Subcutaneous abdominal adipose tissue (tissue), 5 donors: ENCODE data around the gene TWSG1.
"Not testable (repeated sequence)": the region's sequence is repeated elsewhere in the genome, so short reads cannot be mapped to it uniquely, and the experiment has no call there.

ENCODE experiments used
- H3K27ac ChIP-seq: one replicate; pipeline ENCODE4 v1.7.0; 2013; ENCODE audit warnings: low read depth, mild to moderate bottlenecking, inconsistent platforms, low read length, moderate library complexity
- H3K27me3 ChIP-seq, 5 donors: one replicate each; pipeline ENCODE4 v1.7.0; 2013; ENCODE audit warnings: low read length in 5 of 5, inconsistent platforms in 1 of 5; ENCODE audit not compliant: control insufficient read depth in 5 of 5, insufficient read depth in 4 of 5
- H3K36me3 ChIP-seq, 5 donors: one replicate each; pipeline ENCODE4 v1.7.0; 2013; ENCODE audit warnings: low read length in 5 of 5; ENCODE audit not compliant: control insufficient read depth in 5 of 5, insufficient read depth in 5 of 5
- H3K4me1 ChIP-seq, 5 donors: one replicate each; pipeline ENCODE4 v1.7.0; 2013; ENCODE audit warnings: low read length in 5 of 5, mild to moderate bottlenecking in 3 of 5, moderate library complexity in 1 of 5; ENCODE audit not compliant: control insufficient read depth in 5 of 5, insufficient read depth in 5 of 5
- H3K4me3 ChIP-seq, 5 donors: one replicate each; pipeline ENCODE4 v1.7.0; 2013; ENCODE audit warnings: low read length in 5 of 5, low read depth in 1 of 5
- H3K9ac ChIP-seq, 5 donors: one replicate each; pipeline ENCODE4 v1.7.0; 2013; ENCODE audit warnings: low read length in 5 of 5, mild to moderate bottlenecking in 4 of 5, moderate library complexity in 3 of 5
- H3K9me3 ChIP-seq, 5 donors: one replicate each; pipeline ENCODE4 v1.7.0; 2013; ENCODE audit warnings: low read length in 5 of 5; ENCODE audit not compliant: control insufficient read depth in 5 of 5
- donor health status: healthy.
- donor health status: healthy.
- donor health status: healthy.
- donor health status: healthy.
- donor health status: healthy.

TWSG1 gene

DNA sequence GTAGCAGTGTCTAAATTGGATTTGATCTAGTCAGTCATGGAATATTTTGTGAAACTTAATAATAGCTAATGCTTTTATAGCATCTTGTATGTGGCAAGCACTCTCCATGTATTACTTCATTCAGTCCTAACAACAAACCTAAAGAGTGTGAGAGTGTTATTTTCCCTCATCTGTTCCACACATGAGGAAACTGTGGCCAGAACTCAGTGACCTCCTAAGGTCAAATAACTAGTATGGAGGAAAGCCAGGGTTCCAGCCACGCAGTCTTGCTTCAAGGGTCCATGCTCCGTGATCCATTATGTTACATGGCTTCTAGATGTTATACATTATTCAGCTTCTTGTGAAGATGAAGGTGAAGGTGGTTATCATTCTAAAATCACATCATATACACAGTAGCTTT is 45.5 kb downstream of the TWSG1 start:
- H3K4me3 ChIP-seq, result no peak overlapping the region
- peaks cover 0 to 3% (median 0%) of the 10 kb centered on the region in 5 donors for H3K4me1 ChIP-seq
- no peak overlapping the region for H3K9ac ChIP-seq
- H3K27ac ChIP-seq, result no peak overlapping the region
- no peaks in the 10 kb centered on the region for H3K27me3 ChIP-seq
- H3K9me3 ChIP-seq, result no peaks in the 10 kb centered on the region
- H3K36me3 ChIP-seq, result no peaks in the 10 kb centered on the region

DNA sequence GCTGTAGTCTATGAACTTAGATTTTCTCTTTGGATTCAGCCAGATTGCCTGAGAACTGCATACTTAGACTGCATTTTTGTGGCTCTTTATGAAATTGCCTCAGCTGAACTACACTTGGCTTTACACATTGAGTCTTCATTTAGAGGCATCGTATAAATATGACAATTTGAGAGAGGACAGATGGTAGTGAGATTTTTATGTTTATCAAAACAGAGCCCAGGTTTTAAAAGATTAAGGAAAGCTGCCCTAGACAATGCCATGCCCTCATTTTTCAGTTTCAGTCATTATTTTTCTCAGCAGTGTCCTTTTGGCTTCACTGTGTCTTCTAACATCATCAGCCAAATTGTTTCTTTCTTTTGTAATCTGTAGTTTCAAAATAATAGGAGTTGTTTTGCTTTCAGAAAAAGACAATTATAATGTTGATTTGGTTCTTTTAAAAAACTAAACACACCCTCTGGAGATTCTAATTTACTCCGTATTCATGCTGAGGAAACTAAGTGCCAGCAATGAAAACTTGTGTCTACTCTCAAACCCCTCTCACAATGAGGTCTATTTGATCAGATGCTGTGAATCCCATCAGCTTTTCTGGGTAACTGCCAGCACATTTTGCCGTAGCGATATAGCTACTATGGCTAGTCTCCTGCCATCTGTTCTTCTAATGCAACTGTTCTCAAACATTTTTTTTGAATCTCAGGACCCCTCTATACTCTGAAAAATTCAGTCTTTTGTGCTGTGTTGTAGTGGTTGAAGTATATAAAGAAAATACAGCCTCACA is 46.2 kb downstream of the TWSG1 start:
- H3K9me3 ChIP-seq, result no peaks in the 10 kb centered on the region
- peaks cover 0 to 3% (median 0%) of the 10 kb centered on the region in 5 donors for H3K4me1 ChIP-seq
- no peaks in the 10 kb centered on the region for H3K27me3 ChIP-seq
- H3K4me3 ChIP-seq, result no peak overlapping the region
- H3K36me3 ChIP-seq, result no peaks in the 10 kb centered on the region
- H3K27ac ChIP-seq, result no peak overlapping the region
- H3K9ac ChIP-seq, result peak overlapping the region in 1 of 5 donors; percentile 35

DNA sequence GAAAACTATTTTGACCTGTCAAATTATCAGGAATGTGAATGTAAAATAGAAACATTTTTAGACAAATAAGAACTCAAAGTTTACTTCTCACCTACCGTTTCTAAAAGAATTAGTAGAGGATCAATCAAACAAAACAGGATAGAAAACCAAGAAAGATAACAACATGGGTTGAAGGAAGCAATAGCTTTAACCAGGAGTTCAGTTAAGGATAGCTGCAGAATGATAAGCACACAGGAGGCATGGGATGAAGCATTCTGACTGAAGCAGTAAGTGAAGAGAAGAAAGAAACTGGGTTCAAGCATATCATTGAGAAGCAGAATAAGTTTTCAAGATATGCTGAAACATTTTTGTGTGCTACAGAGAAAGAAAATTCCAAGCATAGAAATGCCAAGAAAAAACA is 52.3 kb downstream of the TWSG1 start:
- Histone ChIP-seq H3K36me3 (peaks cover 0 to 4% (median 0%) of the 10 kb centered on the region in 5 donors), H3K9ac (no peak overlapping the region), H3K27ac (no peak overlapping the region), H3K9me3 (peaks cover 0 to 4% (median 0%) of the 10 kb centered on the region in 5 donors), H3K4me3 (no peak overlapping the region), H3K27me3 (no peaks in the 10 kb centered on the region), H3K4me1 (no peaks in the 10 kb centered on the region)

DNA sequence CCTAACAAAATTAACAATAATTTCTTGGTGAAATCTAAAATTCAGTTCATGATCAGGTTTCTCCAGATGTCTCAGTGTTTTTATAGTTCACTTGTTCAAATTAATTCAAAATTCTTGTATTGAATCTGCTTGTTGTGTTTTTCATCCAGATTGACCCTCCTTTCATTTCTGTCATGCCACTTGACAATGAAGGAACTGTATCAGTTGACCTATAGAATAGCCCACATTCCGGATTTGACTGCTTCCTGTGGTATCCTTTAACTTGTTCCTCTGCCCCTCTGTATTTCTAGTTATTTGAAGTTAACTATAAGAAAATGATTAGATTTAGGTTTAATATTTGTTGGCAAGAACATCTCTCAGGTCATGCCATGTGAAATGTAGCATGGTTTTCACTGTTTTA is 53.3 kb downstream of the TWSG1 start:
- peaks cover 0 to 7% (median 0%) of the 10 kb centered on the region in 5 donors for H3K9me3 ChIP-seq
- H3K4me1 ChIP-seq, result no peaks in the 10 kb centered on the region
- H3K36me3 ChIP-seq, result peaks cover 0 to 4% (median 0%) of the 10 kb centered on the region in 5 donors
- no peak overlapping the region for H3K9ac ChIP-seq
- no peak overlapping the region for H3K27ac ChIP-seq
- no peak overlapping the region for H3K4me3 ChIP-seq
- H3K27me3 ChIP-seq, result no peaks in the 10 kb centered on the region

DNA sequence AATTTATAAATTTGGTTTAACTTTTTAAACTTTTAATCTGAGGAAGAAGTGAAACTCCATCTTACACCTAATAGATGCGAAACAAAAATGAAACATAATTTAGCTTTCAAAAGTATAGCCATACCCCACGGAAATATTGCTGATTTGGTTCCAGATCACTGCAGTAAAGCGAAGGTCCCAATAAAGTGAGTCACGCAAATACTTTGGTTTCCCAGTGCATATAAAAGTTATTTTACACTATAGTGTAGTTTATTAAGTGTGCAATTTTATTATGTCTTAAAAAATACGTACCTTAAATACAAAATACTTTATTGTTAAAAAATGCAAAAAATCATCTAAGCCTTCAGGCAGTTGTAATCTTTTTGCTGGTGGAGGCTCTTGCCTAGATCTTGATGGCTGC is 55.1 kb downstream of the TWSG1 start:
- Histone ChIP-seq H3K9ac (no peak overlapping the region), H3K4me1 (no peaks in the 10 kb centered on the region), H3K27me3 (no peaks in the 10 kb centered on the region), H3K9me3 (peaks cover 0 to 7% (median 0%) of the 10 kb centered on the region in 5 donors), H3K4me3 (no peak overlapping the region), H3K36me3 (peaks cover 0 to 4% (median 0%) of the 10 kb centered on the region in 5 donors), H3K27ac (no peak overlapping the region)

DNA sequence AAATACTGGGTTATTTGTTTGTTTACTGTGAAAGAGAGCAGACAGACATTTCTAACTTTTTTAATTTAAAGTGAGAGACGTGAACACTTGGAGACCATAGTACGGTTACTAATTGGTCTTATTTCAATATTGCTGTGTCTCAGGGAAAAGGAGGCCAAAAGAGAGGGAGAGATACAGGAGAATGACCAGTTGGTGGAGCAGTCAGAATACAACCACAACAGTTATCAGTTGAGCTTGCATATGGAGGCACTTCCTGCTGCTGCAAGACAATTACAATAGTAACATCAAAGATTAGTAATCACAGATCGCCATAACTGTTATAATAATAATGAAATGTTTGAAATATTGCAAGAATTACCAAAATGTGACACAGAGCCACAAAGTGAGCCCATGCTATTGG is 58.2 kb downstream of the TWSG1 start:
- peaks cover 0 to 8% (median 6%) of the 10 kb centered on the region in 5 donors for H3K36me3 ChIP-seq
- no peak overlapping the region for H3K9ac ChIP-seq
- no peaks in the 10 kb centered on the region for H3K4me1 ChIP-seq
- no peak overlapping the region for H3K27ac ChIP-seq
- no peaks in the 10 kb centered on the region for H3K27me3 ChIP-seq
- H3K9me3 ChIP-seq, result peaks cover 0 to 7% (median 0%) of the 10 kb centered on the region in 5 donors
- H3K4me3 ChIP-seq, result no peak overlapping the region

DNA sequence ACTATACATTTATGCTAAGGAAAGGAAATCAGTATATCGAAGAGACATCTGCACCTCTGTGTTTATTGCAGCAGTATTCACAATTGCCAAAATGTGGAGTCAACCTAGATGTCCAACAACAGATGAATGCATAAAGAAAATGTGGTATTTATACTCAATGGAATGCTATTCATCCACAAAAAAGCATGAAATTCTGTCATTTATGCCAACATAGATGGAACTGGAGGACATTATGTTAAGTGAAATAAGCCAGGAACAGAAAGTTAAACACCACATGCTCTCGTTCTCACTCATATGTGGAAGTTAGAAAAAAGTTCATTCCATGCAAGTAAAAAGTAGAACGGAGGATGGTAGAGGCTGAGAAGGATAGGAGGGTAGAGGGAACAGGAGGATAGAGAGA is 59.5 kb downstream of the TWSG1 start:
- Histone ChIP-seq H3K9ac (no peak overlapping the region), H3K27me3 (no peaks in the 10 kb centered on the region), H3K9me3 (peaks cover 0 to 7% (median 0%) of the 10 kb centered on the region in 5 donors), H3K27ac (no peak overlapping the region), H3K4me3 (no peak overlapping the region), H3K36me3 (peaks cover 0 to 8% (median 6%) of the 10 kb centered on the region in 5 donors), H3K4me1 (no peaks in the 10 kb centered on the region)

DNA sequence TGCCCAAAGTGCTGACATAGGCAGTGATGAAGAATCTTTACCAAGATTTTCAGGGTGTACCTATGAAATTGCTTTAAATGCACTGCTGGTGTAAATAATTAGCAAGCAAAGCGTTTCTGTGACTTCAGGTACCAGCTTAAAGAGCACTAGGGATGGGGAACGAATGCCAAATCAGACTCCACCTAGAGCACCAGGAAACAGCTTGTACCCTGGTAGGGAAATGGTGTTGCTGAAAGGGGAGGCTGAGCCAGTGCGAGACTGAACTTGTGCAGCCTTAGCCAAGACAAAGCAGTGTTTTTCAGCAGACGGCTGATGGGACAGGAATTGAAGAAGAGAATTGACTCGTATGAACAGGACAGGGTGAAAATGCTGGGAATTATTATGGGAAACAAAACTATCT is 65.6 kb downstream of the TWSG1 start:
- Histone ChIP-seq H3K27ac (no peak overlapping the region), H3K4me1 (peaks cover 0 to 3% (median 0%) of the 10 kb centered on the region in 5 donors), H3K9me3 (no peaks in the 10 kb centered on the region), H3K27me3 (no peaks in the 10 kb centered on the region), H3K4me3 (no peak overlapping the region), H3K9ac (no peak overlapping the region), H3K36me3 (peaks cover 0 to 8% (median 4%) of the 10 kb centered on the region in 5 donors)

DNA sequence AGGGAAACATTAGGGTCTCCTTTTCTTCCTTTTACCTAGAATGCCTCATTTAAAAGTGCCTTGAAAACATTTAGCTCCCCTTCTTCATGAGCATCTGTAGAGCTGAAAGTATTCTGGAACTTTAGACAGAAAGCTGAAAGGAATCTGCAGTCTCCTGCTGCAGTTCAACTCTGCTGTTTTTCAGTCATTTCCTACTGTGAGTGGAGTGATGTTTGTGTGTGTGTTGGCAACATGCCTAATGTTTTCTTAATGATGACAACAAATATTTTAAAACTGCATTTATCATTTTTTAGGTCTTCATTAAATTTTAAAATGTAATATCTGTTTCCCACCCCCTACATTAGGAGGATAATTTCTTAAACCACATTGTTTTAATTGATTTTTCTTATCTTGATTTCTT is 66.6 kb downstream of the TWSG1 start:
- H3K27me3 ChIP-seq, result no peaks in the 10 kb centered on the region
- peaks cover 0 to 7% (median 4%) of the 10 kb centered on the region in 5 donors for H3K36me3 ChIP-seq
- H3K4me1 ChIP-seq, result peaks cover 0 to 3% (median 0%) of the 10 kb centered on the region in 5 donors
- no peak overlapping the region for H3K27ac ChIP-seq
- H3K9me3 ChIP-seq, result no peaks in the 10 kb centered on the region
- H3K4me3 ChIP-seq, result no peak overlapping the region
- H3K9ac ChIP-seq, result no peak overlapping the region

DNA sequence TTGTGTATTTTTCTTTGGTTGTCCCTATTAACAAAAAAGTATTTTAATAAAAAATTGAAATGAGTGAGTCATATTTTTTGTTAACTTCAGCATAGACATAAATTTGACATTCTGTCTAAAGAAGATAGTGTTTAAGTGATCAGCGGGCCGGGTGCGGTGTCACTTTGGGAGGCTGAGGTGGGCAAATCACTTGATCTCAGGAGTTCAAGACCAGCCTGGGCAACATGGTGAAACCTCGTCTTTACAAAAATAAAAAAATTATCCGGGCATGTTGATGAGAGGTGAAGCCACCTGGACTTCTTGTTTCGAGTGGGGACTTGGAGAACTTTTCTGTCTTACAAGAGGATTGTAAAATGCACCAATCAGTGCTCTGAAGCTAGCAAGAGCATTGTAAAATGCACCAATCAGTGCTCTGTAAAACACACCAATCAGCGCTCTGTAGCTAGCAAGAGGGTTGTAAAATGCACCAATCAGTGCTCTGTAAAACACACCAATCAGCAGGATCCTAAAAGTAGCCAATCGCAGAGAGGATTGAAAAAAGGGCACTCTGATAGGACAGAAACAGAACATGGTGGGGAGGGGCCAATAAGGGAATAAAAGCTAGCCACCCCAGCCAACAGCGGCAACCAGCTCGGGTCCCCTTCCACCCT is 67.9 kb downstream of the TWSG1 start:
- not testable (repeated sequence) for H3K4me1 ChIP-seq, H3K36me3 ChIP-seq, H3K9ac ChIP-seq, H3K27ac ChIP-seq, H3K27me3 ChIP-seq, H3K4me3 ChIP-seq, H3K9me3 ChIP-seq
